ENCODE results near the gene PNPLA7. TPM values are rescaled to one million over a fixed set of nuclear protein-coding genes. Genes with fewer than 3 reads are reported as not detected.

PNPLA7 gene
- total and polyA plus RNA-seq, 2 of the 13 experiments (the other 11 are each of a cell fraction or from before 2014, with no cell fraction given): 0.42 to 1.5 TPM

- peak; percentile 98 for TF ChIP-seq ARID4A (CRISPR knock-in tag; IDR thresholded peaks at IDR 0.05; ENCODE audit: borderline replicate concordance)
- no peak for TF ChIP-seq SNRNP70 (IDR thresholded peaks at IDR 0.05; ENCODE audit: low read depth, low read length)
- TF ChIP-seq KMT2A (CRISPR knock-in tag; IDR thresholded peaks at IDR 0.05): peak; percentile 92
- no peak; the same call in 1 of the 2 replicates for TF ChIP-seq SATB2 (CRISPR knock-in tag; IDR thresholded peaks at IDR 0.05)
- TF ChIP-seq YY1 (IDR thresholded peaks at IDR 0.05; ENCODE audit: insufficient read depth, insufficient replicate concordance, low read depth, low read length): peak; percentile 71
- peak; percentile 48; the same call in 1 of the 2 replicates for TF ChIP-seq PITX1 (CRISPR knock-in tag; IDR thresholded peaks at IDR 0.05)
- no peak for TF ChIP-seq KDM1A (CRISPR knock-in tag; IDR thresholded peaks at IDR 0.05)
- TF ChIP-seq ZNF564 (CRISPR knock-in tag; IDR thresholded peaks at IDR 0.05): peak; percentile 76
Observed at GRCh38 chr9:137578518-137579258, 28.5 kb upstream of the PNPLA7 start, which contains the start of gene DPH7 (continued).

Data from HepG2 (cell line).